MM.1S (cell line): ENCODE data around the gene LRRK1.
"Not testable (repeated sequence)": the region's sequence is repeated elsewhere in the genome, so short reads cannot be mapped to it uniquely, and the experiment has no call there.

Experiments
- EZH2 ChIP-seq: fragments of 300-600 bp; sonication (generic); optimal IDR thresholded peaks from 2 replicates; pipeline ENCODE3; 2017; ENCODE audit warnings: low read depth, mild to moderate bottlenecking, antibody characterized with exemption, low read length, mixed read lengths
- EZH2phosphoT487 ChIP-seq: fragments of 300-600 bp; sonication (generic); IDR thresholded peaks from 2 replicates; pipeline ENCODE4 v1.6.1; 2018; ENCODE audit warnings: antibody characterized with exemption, low read length
- TF ChIP-seq, protein P1 (sequence below): fragments of 300-600 bp; sonication (generic); IDR thresholded peaks from 2 replicates; pipeline ENCODE4 v1.5.1; 2016; ENCODE audit warnings: antibody characterized with exemption, low read length, mixed read lengths

- TF ChIP-seq, protein P1, sequence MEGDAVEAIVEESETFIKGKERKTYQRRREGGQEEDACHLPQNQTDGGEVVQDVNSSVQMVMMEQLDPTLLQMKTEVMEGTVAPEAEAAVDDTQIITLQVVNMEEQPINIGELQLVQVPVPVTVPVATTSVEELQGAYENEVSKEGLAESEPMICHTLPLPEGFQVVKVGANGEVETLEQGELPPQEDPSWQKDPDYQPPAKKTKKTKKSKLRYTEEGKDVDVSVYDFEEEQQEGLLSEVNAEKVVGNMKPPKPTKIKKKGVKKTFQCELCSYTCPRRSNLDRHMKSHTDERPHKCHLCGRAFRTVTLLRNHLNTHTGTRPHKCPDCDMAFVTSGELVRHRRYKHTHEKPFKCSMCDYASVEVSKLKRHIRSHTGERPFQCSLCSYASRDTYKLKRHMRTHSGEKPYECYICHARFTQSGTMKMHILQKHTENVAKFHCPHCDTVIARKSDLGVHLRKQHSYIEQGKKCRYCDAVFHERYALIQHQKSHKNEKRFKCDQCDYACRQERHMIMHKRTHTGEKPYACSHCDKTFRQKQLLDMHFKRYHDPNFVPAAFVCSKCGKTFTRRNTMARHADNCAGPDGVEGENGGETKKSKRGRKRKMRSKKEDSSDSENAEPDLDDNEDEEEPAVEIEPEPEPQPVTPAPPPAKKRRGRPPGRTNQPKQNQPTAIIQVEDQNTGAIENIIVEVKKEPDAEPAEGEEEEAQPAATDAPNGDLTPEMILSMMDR, result not testable (repeated sequence)
- TF ChIP-seq EZH2, EZH2phosphoT487: not testable (repeated sequence)
Observed at GRCh38 chr15:101072235-101072634, 153.1 kb downstream of the LRRK1 start.
